ENCODE measurements around the gene BTN3A1.

- TF ChIP-seq GATA2 (IDR thresholded peaks at IDR 0.05; ENCODE audit: low read depth, low read length) = no peak
- no peak for TF ChIP-seq GATA3 (IDR thresholded peaks at IDR 0.05; ENCODE audit: low read depth, low read length)
Observed at GRCh38 chr6:26367114-26367513, 35.0 kb upstream of the BTN3A1 start.
